Caco-2 (cell line): Measurements from ENCODE around the gene SLC9A1. TPM values are rescaled to one million over a fixed set of nuclear protein-coding genes. Genes with fewer than 3 reads are reported as not detected.

Source experiments
- BruUV-seq: library from RNA; stranded (reverse); fragments of 400-500 nt; replicated peaks from 2 replicates; lab custom pipeline; 2021; lab: Mats Ljungman, UMichigan
- CTCF ChIA-PET: fragments of 300-600 bp; sonication (Branson Sonifier 250); formaldehyde crosslinking; loops from one replicate; lab custom pipeline; 2022; ENCODE audit warnings: antibody characterized with exemption; lab: Charles Lee
- POLR2A ChIA-PET: fragments of 300-600 bp; sonication (Branson Sonifier 250); formaldehyde crosslinking; loops from one replicate; lab custom pipeline; 2022; ENCODE audit warnings: antibody characterized with exemption; lab: Charles Lee
- DNase-seq, 2 experiments: peaks; one replicate each; pipeline versions ENCODE4 v3.0.0 to v3.0.0-alpha.2; 2020 to 2022
- H3K27me3 ChIP-seq: replicated peaks from 2 replicates; pipeline ENCODE4 v1.6.0; 2011; ENCODE audit warnings: low read length; ENCODE audit not compliant: control insufficient read depth, insufficient read depth
- H3K36me3 ChIP-seq: 2 replicates; pipeline ENCODE4 v1.5.1; 2011; ENCODE audit warnings: low read length; ENCODE audit not compliant: control insufficient read depth, insufficient read depth
- H3K4me1 ChIP-seq: fragments of 250-450 bp; sonication (Bioruptor Pico); 2 replicates; pipeline ENCODE4 v1.5.1; 2020; ENCODE audit warnings: mild to moderate bottlenecking
- H3K4me3 ChIP-seq: 2 replicates; pipeline ENCODE4 v1.5.1; 2011; ENCODE audit warnings: low read depth, mild to moderate bottlenecking, control low read depth, low read length
- H3K9me3 ChIP-seq: fragments of 250-450 bp; sonication (Bioruptor Pico); 2 replicates; pipeline ENCODE4 v1.5.1; 2020; ENCODE audit warnings: mild to moderate bottlenecking, moderate library complexity
- H3K27ac Mint-ChIP-seq: one replicate; pipeline ENCODE4 v1.8.0; 2022; ENCODE audit warnings: mixed read lengths; ENCODE audit not compliant: unreplicated experiment
- H3K27me3 Mint-ChIP-seq: one replicate; pipeline ENCODE4 v1.8.0; 2022; ENCODE audit warnings: mixed read lengths; ENCODE audit not compliant: insufficient read depth, unreplicated experiment
- H3K36me3 Mint-ChIP-seq: one replicate; pipeline ENCODE4 v1.8.0; 2022; ENCODE audit warnings: mild to moderate bottlenecking, mixed read lengths; ENCODE audit not compliant: insufficient read depth, unreplicated experiment
- H3K4me1 Mint-ChIP-seq: one replicate; pipeline ENCODE4 v1.8.0; 2022; ENCODE audit warnings: low read depth, mixed read lengths; ENCODE audit not compliant: unreplicated experiment
- H3K4me3 Mint-ChIP-seq: one replicate; pipeline ENCODE4 v1.8.0; 2022; ENCODE audit warnings: mild to moderate bottlenecking, moderate library complexity, mixed read lengths; ENCODE audit not compliant: unreplicated experiment
- H3K9me3 Mint-ChIP-seq: one replicate; pipeline ENCODE4 v1.8.0; 2022; ENCODE audit warnings: mixed read lengths; ENCODE audit not compliant: unreplicated experiment
- CTCF ChIP-seq, 2 experiments: fragments of 200-600 bp in 1 of 2; IDR thresholded peaks; 1 replicate in 1 of 2; 2 replicates in 1 of 2; pipeline versions ENCODE4 v1.5.1 to v1.8.0; 2011 to 2022; ENCODE audit warnings: antibody characterized with exemption in 1 of 2, control low read depth in 1 of 2, inconsistent platforms in 1 of 2, low read depth in 1 of 2, low read length in 1 of 2, mild to moderate bottlenecking in 1 of 2, moderate library complexity in 1 of 2; ENCODE audit not compliant: insufficient read depth in 1 of 2, severe bottlenecking in 1 of 2, unreplicated experiment in 1 of 2
- intact Hi-C: fragments of 100-400 bp; cut with micrococcal nuclease; formaldehyde crosslinking; loops from one replicate; pipeline ENCODE4 v1.10.0; 2022; ENCODE audit not compliant: unreplicated experiment
- total RNA-seq: library from RNA; stranded (reverse); gene quantifications from 2 replicates; pipeline ENCODE4 v1.2.3, GENCODE V29; 2022

SLC9A1 gene
- total RNA-seq, 1 experiment from 2014 or later: 28.9 TPM

- intact Hi-C loops: no loop called here
- no peaks in the 10 kb centered on the region for H3K27me3 ChIP-seq
- no TSS peak for BruUV-seq
- peaks cover 20% of the 10 kb centered on the region for H3K4me1 Mint-ChIP-seq
- POLR2A ChIA-PET: no interaction called here
- no peaks in the 10 kb centered on the region for H3K36me3 ChIP-seq
- peaks cover 21% of the 10 kb centered on the region for H3K36me3 Mint-ChIP-seq
- peaks cover 9% of the 10 kb centered on the region for H3K4me1 ChIP-seq
- H3K9me3 ChIP-seq: no peaks in the 10 kb centered on the region
- no peak overlapping the region for H3K27ac Mint-ChIP-seq
- CTCF ChIA-PET: interaction anchor here (0.7 kb wide), 1 partner anchor 616 kb away, joined by 3 read pairs; no protein-coding TSS in a partner anchor
- no peaks in the 10 kb centered on the region for H3K9me3 Mint-ChIP-seq
- no peak for DNase-seq
- no peaks in the 10 kb centered on the region for H3K27me3 Mint-ChIP-seq
- no peak for TF ChIP-seq CTCF (IDR thresholded peaks at IDR 0.05; ENCODE audit: insufficient read depth in 1 of 2, low read depth in 1 of 2, low read length in 1 of 2, severe bottlenecking in 1 of 2, unreplicated experiment in 1 of 2)
- no peak overlapping the region for H3K4me3 ChIP-seq
- H3K4me3 Mint-ChIP-seq: no peak overlapping the region
Observed at GRCh38 chr1:27138927-27139326, 16.0 kb downstream of the SLC9A1 start.

GRCh38 chr1:27138368-27138767, 16.6 kb downstream of the SLC9A1 start:
- Mint-ChIP-seq H3K36me3 (peaks cover 21% of the 10 kb centered on the region), H3K4me1 (peaks cover 18% of the 10 kb centered on the region)

GRCh38 chr1:27137544-27138075, 17.3 kb downstream of the SLC9A1 start:
- TF ChIP-seq CTCF (IDR thresholded peaks at IDR 0.05; ENCODE audit: insufficient read depth in 1 of 2, low read depth in 1 of 2, low read length in 1 of 2, severe bottlenecking in 1 of 2, unreplicated experiment in 1 of 2): no peak
- no peaks in the 10 kb centered on the region for H3K27me3 Mint-ChIP-seq
- no peak overlapping the region for H3K27ac Mint-ChIP-seq
- H3K9me3 ChIP-seq: no peaks in the 10 kb centered on the region
- H3K4me1 Mint-ChIP-seq: peaks cover 10% of the 10 kb centered on the region
- no peaks in the 10 kb centered on the region for H3K27me3 ChIP-seq
- no TSS peak for BruUV-seq
- intact Hi-C loops: no loop called here
- no peak overlapping the region for H3K4me3 Mint-ChIP-seq
- peak in 1 of 2 experiments; percentile 32 for DNase-seq
- ChIA-PET CTCF (no interaction called here), POLR2A (no interaction called here)
- no peak overlapping the region for H3K4me3 ChIP-seq
- no peaks in the 10 kb centered on the region for H3K4me1 ChIP-seq
- H3K36me3 ChIP-seq: no peaks in the 10 kb centered on the region
- H3K36me3 Mint-ChIP-seq: peaks cover 21% of the 10 kb centered on the region
- H3K9me3 Mint-ChIP-seq: no peaks in the 10 kb centered on the region

More at GRCh38 chr1:27138368-27138767, 16.6 kb downstream of the SLC9A1 start:
- no peaks in the 10 kb centered on the region for H3K9me3 Mint-ChIP-seq
- BruUV-seq: no TSS peak
- H3K4me3 Mint-ChIP-seq: no peak overlapping the region
- H3K4me1 ChIP-seq: peaks cover 3% of the 10 kb centered on the region
- ChIA-PET CTCF (interaction anchor here (0.5 kb wide), 1 partner anchor 17 kb away, joined by 3 read pairs; the partner anchor contains the start of gene SLC9A1), POLR2A (no interaction called here)
- H3K4me3 ChIP-seq: no peak overlapping the region
- H3K27ac Mint-ChIP-seq: no peak overlapping the region
- H3K9me3 ChIP-seq: no peaks in the 10 kb centered on the region
- H3K36me3 ChIP-seq: no peaks in the 10 kb centered on the region
- no peak for DNase-seq
- intact Hi-C loops: no loop called here
- no peaks in the 10 kb centered on the region for H3K27me3 Mint-ChIP-seq
- H3K27me3 ChIP-seq: no peaks in the 10 kb centered on the region
- no peak for TF ChIP-seq CTCF (IDR thresholded peaks at IDR 0.05; ENCODE audit: insufficient read depth in 1 of 2, low read depth in 1 of 2, low read length in 1 of 2, severe bottlenecking in 1 of 2, unreplicated experiment in 1 of 2)
